Astrocyte (in vitro differentiated cells and primary cell): ENCODE measurements around the gene FAM8A1. TPM values are rescaled to one million over a fixed set of nuclear protein-coding genes. Genes with fewer than 3 reads are reported as not detected.
A peak's percentile ranks its signal among the peaks of the same experiment; 100 is the strongest.

Experiments
- DNase-seq: peaks from one replicate; pipeline ENCODE4 v3.0.0-alpha.2; 2010; ENCODE audit warnings: low read depth
- FAIRE-seq: peaks from 2 replicates; lab custom pipeline; 2011; peaks lifted over from hg19 to GRCh38; lab: Jason Lieb, UNC
- H2AFZ ChIP-seq: 2 replicates; pipeline ENCODE4 v1.6.0; 2012; ENCODE audit warnings: low read depth, low read length, inconsistent platforms
- H3K27ac ChIP-seq: 2 replicates; pipeline ENCODE4 v1.5.1; 2011; ENCODE audit warnings: low read depth, low read length, inconsistent platforms
- H3K27me3 ChIP-seq: 2 replicates; pipeline ENCODE4 v1.6.0; 2011; ENCODE audit warnings: low read length, inconsistent platforms; ENCODE audit not compliant: insufficient read depth
- H3K36me3 ChIP-seq: 2 replicates; pipeline ENCODE4 v1.5.1; 2011; ENCODE audit warnings: low read length, inconsistent platforms; ENCODE audit not compliant: insufficient read depth
- H3K4me1 ChIP-seq: 2 replicates; pipeline ENCODE4 v1.5.1; 2011; ENCODE audit warnings: low read length, inconsistent platforms; ENCODE audit not compliant: insufficient read depth
- H3K4me2 ChIP-seq: 2 replicates; pipeline ENCODE4 v1.6.0; 2012; ENCODE audit warnings: low read length, inconsistent platforms
- H3K4me3 ChIP-seq: 2 replicates; pipeline ENCODE4 v1.5.1; 2011; ENCODE audit warnings: low read depth, mild to moderate bottlenecking, low read length, inconsistent platforms; ENCODE audit not compliant: insufficient read depth
- H3K79me2 ChIP-seq: 2 replicates; pipeline ENCODE4 v1.6.0; 2012; ENCODE audit warnings: mild to moderate bottlenecking, low read length, inconsistent platforms; ENCODE audit not compliant: insufficient read depth
- H3K9ac ChIP-seq: 2 replicates; pipeline ENCODE4 v1.6.0; 2012; ENCODE audit warnings: mild to moderate bottlenecking, low read length, inconsistent platforms
- H3K9me3 ChIP-seq: 2 replicates; pipeline ENCODE4 v1.5.1; 2012; ENCODE audit warnings: low read depth, mild to moderate bottlenecking, low read length, inconsistent platforms; ENCODE audit not compliant: insufficient read depth
- H4K20me1 ChIP-seq: 2 replicates; pipeline ENCODE4 v1.6.0; 2012; ENCODE audit warnings: low read length, inconsistent platforms; ENCODE audit not compliant: insufficient read depth
- H3K27ac Mint-ChIP-seq: one replicate; pipeline ENCODE4 v1.8.0; 2021; ENCODE audit warnings: mild to moderate bottlenecking, mixed read lengths; ENCODE audit not compliant: unreplicated experiment
- H3K27me3 Mint-ChIP-seq: one replicate; pipeline ENCODE4 v1.8.0; 2021; ENCODE audit warnings: low read depth, mixed read lengths; ENCODE audit not compliant: unreplicated experiment
- H3K36me3 Mint-ChIP-seq: one replicate; pipeline ENCODE4 v1.8.0; 2021; ENCODE audit warnings: low read depth, mixed read lengths; ENCODE audit not compliant: unreplicated experiment
- H3K4me1 Mint-ChIP-seq: one replicate; pipeline ENCODE4 v1.8.0; 2021; ENCODE audit warnings: low read depth, mixed read lengths; ENCODE audit not compliant: unreplicated experiment
- H3K4me3 Mint-ChIP-seq: one replicate; pipeline ENCODE4 v1.8.0; 2021; ENCODE audit warnings: mild to moderate bottlenecking, moderate library complexity, mixed read lengths; ENCODE audit not compliant: unreplicated experiment
- H3K9me3 Mint-ChIP-seq: one replicate; pipeline ENCODE4 v1.8.0; 2021; ENCODE audit warnings: mild to moderate bottlenecking, mixed read lengths; ENCODE audit not compliant: unreplicated experiment
- EZH2 ChIP-seq: IDR thresholded peaks from 2 replicates; pipeline ENCODE4 v1.6.1; 2012; ENCODE audit warnings: mild to moderate bottlenecking, low read length, inconsistent platforms; ENCODE audit not compliant: insufficient read depth
- total RNA-seq: library from RNA; stranded (reverse); gene quantifications from 2 replicates; pipeline ENCODE4 v1.2.1, GENCODE V29; 2021
- TF ChIP-seq, protein P1 (sequence below): IDR thresholded peaks from 2 replicates; pipeline ENCODE4 v1.5.1; 2011; ENCODE audit warnings: low read depth, mild to moderate bottlenecking, inconsistent platforms, low read length, moderate library complexity; ENCODE audit not compliant: insufficient read depth

Gene FAM8A1
- total RNA-seq, 1 donor from 2014 or later, result 17.9 TPM

DNA sequence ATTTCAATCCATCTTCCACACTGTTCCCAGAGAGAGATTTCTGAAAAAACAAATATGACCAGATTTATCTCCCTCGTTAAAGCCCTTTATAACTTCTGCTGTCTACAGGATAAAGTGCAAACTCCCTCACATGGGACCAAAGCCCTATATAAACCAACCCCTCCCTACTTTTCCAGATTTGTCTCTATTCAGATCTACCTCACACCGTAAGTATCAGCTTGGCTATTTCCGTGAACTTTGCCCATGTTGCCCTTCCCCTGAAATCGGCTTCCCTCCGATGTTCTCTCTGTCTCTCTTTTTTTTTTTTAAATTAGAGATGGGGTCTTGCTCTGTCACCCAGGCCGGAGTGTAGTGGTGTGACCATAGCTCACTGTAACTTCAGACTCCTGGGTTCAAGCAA, 12.1 kb upstream of the FAM8A1 start:
- H3K4me1 Mint-ChIP-seq, result peaks cover 20% of the 10 kb centered on the region

GRCh38 chr6:17589406-17590096, 10.6 kb upstream of the FAM8A1 start:
- FAIRE-seq, result peak; percentile 62
- Histone ChIP-seq H3K36me3 (no peaks in the 10 kb centered on the region), H3K4me2 (peak overlapping the region; percentile 55), H3K4me3 (no peak overlapping the region), H3K27ac (peak overlapping the region; percentile 60), H3K9ac (peak overlapping the region; percentile 36), H3K79me2 (no peaks in the 10 kb centered on the region), H3K27me3 (no peaks in the 10 kb centered on the region), H2AFZ (no peak overlapping the region), H3K9me3 (no peaks in the 10 kb centered on the region), H4K20me1 (no peaks in the 10 kb centered on the region), H3K4me1 (peaks cover 12% of the 10 kb centered on the region)
- H3K36me3 Mint-ChIP-seq, result no peaks in the 10 kb centered on the region
- peaks cover 11% of the 10 kb centered on the region for H3K4me1 Mint-ChIP-seq
- TF ChIP-seq, protein P1, sequence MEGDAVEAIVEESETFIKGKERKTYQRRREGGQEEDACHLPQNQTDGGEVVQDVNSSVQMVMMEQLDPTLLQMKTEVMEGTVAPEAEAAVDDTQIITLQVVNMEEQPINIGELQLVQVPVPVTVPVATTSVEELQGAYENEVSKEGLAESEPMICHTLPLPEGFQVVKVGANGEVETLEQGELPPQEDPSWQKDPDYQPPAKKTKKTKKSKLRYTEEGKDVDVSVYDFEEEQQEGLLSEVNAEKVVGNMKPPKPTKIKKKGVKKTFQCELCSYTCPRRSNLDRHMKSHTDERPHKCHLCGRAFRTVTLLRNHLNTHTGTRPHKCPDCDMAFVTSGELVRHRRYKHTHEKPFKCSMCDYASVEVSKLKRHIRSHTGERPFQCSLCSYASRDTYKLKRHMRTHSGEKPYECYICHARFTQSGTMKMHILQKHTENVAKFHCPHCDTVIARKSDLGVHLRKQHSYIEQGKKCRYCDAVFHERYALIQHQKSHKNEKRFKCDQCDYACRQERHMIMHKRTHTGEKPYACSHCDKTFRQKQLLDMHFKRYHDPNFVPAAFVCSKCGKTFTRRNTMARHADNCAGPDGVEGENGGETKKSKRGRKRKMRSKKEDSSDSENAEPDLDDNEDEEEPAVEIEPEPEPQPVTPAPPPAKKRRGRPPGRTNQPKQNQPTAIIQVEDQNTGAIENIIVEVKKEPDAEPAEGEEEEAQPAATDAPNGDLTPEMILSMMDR, result no peak
- no peak for TF ChIP-seq EZH2
- no peaks in the 10 kb centered on the region for H3K27me3 Mint-ChIP-seq
- peak overlapping the region; percentile 80 for H3K27ac Mint-ChIP-seq
- peak; percentile 96 for DNase-seq
- no peak overlapping the region for H3K4me3 Mint-ChIP-seq
- no peaks in the 10 kb centered on the region for H3K9me3 Mint-ChIP-seq

More for the DNA sequence above, 12.1 kb upstream of the FAM8A1 start:
- no peaks in the 10 kb centered on the region for H3K9me3 ChIP-seq
- Mint-ChIP-seq H3K27me3 (no peaks in the 10 kb centered on the region), H3K27ac (no peak overlapping the region), H3K36me3 (no peaks in the 10 kb centered on the region), H3K4me3 (no peak overlapping the region), H3K9me3 (no peaks in the 10 kb centered on the region)
- no peak overlapping the region for H3K27ac ChIP-seq
- H4K20me1 ChIP-seq, result no peaks in the 10 kb centered on the region
- no peaks in the 10 kb centered on the region for H3K27me3 ChIP-seq
- no peaks in the 10 kb centered on the region for H3K36me3 ChIP-seq
- TF ChIP-seq, protein P1, result no peak
- TF ChIP-seq EZH2, result no peak
- H3K4me3 ChIP-seq, result no peak overlapping the region
- H2AFZ ChIP-seq, result no peak overlapping the region
- H3K79me2 ChIP-seq, result no peaks in the 10 kb centered on the region
- H3K4me1 ChIP-seq, result peaks cover 12% of the 10 kb centered on the region
- no peak overlapping the region for H3K9ac ChIP-seq
- FAIRE-seq, result no peak
- no peak overlapping the region for H3K4me2 ChIP-seq
- DNase-seq, result no peak

- Mint-ChIP-seq H3K36me3 (no peaks in the 10 kb centered on the region), H3K4me1 (peaks cover 11% of the 10 kb centered on the region), H3K9me3 (no peaks in the 10 kb centered on the region), H3K4me3 (no peak overlapping the region), H3K27me3 (no peaks in the 10 kb centered on the region), H3K27ac (no peak overlapping the region)
- H3K79me2 ChIP-seq, result no peaks in the 10 kb centered on the region
- H3K4me3 ChIP-seq, result no peak overlapping the region
- H3K4me2 ChIP-seq, result no peak overlapping the region
- H3K36me3 ChIP-seq, result no peaks in the 10 kb centered on the region
- TF ChIP-seq, protein P1, result no peak
- no peak for TF ChIP-seq EZH2
- no peaks in the 10 kb centered on the region for H4K20me1 ChIP-seq
- no peaks in the 10 kb centered on the region for H3K27me3 ChIP-seq
- no peak overlapping the region for H3K27ac ChIP-seq
- H3K9ac ChIP-seq, result no peak overlapping the region
- peaks cover 12% of the 10 kb centered on the region for H3K4me1 ChIP-seq
- H2AFZ ChIP-seq, result no peak overlapping the region
- DNase-seq (no peak), FAIRE-seq (no peak)
- H3K9me3 ChIP-seq, result no peaks in the 10 kb centered on the region
Observed at GRCh38 chr6:17591287-17591686, 8.8 kb upstream of the FAM8A1 start.
